ENCODE measurements around the gene OTULINL.

DNA sequence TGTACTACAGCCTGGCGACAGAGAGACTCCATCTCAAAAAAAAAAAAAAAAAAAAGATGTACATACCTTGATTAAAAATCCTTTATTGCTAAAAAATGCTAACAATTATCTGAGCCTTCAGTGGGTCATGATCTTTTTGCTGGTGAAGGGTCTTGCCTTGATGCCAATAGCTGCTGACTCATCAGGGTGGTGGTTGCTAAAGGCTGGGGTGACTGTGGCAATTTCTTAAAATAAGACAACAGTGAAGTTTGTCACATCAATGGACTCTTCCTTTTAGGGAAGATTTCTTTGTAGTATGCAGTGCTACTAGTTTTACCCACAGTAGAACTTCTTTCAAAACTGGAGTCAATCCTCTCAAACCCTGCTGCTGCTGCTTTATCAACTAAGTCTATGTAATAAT is 33.9 kb upstream of the OTULINL start:
- TF ChIP-seq, protein P1, sequence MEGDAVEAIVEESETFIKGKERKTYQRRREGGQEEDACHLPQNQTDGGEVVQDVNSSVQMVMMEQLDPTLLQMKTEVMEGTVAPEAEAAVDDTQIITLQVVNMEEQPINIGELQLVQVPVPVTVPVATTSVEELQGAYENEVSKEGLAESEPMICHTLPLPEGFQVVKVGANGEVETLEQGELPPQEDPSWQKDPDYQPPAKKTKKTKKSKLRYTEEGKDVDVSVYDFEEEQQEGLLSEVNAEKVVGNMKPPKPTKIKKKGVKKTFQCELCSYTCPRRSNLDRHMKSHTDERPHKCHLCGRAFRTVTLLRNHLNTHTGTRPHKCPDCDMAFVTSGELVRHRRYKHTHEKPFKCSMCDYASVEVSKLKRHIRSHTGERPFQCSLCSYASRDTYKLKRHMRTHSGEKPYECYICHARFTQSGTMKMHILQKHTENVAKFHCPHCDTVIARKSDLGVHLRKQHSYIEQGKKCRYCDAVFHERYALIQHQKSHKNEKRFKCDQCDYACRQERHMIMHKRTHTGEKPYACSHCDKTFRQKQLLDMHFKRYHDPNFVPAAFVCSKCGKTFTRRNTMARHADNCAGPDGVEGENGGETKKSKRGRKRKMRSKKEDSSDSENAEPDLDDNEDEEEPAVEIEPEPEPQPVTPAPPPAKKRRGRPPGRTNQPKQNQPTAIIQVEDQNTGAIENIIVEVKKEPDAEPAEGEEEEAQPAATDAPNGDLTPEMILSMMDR (IDR thresholded peaks at IDR 0.05 in 4 of 5, conservative IDR thresholded peaks at IDR 0.05 in 1 of 5) = no peak
- TF ChIP-seq POLR2A (IDR thresholded peaks at IDR 0.05) = no peak
